GM21423 (cell line): ENCODE measurements around the gene ZDHHC11.
"Not testable (repeated sequence)": the region's sequence is repeated elsewhere in the genome, so short reads cannot be mapped to it uniquely, and the experiment has no call there.

Experiments used
- ATAC-seq: cut with Tn5 transposase; IDR thresholded peaks from one replicate; pipeline ENCODE4 v1.9.1; 2021; ENCODE audit warnings: mild to moderate bottlenecking, moderate library complexity; ENCODE audit not compliant: unreplicated experiment

Gene ZDHHC11

GRCh38 chr5:880816-881550, 30.2 kb upstream of the ZDHHC11 start:
- no peak for ATAC-seq

GRCh38 chr5:878677-879076, 27.9 kb upstream of the ZDHHC11 start:
- not testable (repeated sequence) for ATAC-seq

GRCh38 chr5:878125-878524, 27.3 kb upstream of the ZDHHC11 start:
- no peak for ATAC-seq

- no peak for ATAC-seq
Observed at GRCh38 chr5:876398-877365, 25.9 kb upstream of the ZDHHC11 start.

- no peak for ATAC-seq
Observed at GRCh38 chr5:875931-876330, 25.1 kb upstream of the ZDHHC11 start.

GRCh38 chr5:873328-873727, 22.5 kb upstream of the ZDHHC11 start:
- ATAC-seq: no peak

GRCh38 chr5:872301-872700, 21.5 kb upstream of the ZDHHC11 start:
- no peak for ATAC-seq

GRCh38 chr5:871596-872298, 21.0 kb upstream of the ZDHHC11 start:
- no peak for ATAC-seq

- no peak for ATAC-seq
Observed at GRCh38 chr5:870956-871355, 20.2 kb upstream of the ZDHHC11 start.

GRCh38 chr5:868428-869135, 17.8 kb upstream of the ZDHHC11 start:
- no peak for ATAC-seq

- no peak for ATAC-seq
Observed at GRCh38 chr5:867300-867870, 16.6 kb upstream of the ZDHHC11 start.

- ATAC-seq: no peak
Observed at GRCh38 chr5:865771-866170, 15.0 kb upstream of the ZDHHC11 start.

GRCh38 chr5:865168-865521, 14.4 kb upstream of the ZDHHC11 start:
- no peak for ATAC-seq

GRCh38 chr5:864492-865167, 13.8 kb upstream of the ZDHHC11 start:
- no peak for ATAC-seq

GRCh38 chr5:863244-863805, 12.5 kb upstream of the ZDHHC11 start:
- no peak for ATAC-seq

GRCh38 chr5:862367-863243, 11.8 kb upstream of the ZDHHC11 start:
- ATAC-seq: no peak

- ATAC-seq: no peak
Observed at GRCh38 chr5:861442-862366, 10.9 kb upstream of the ZDHHC11 start.
